HepG2 (cell line): ENCODE measurements around the gene GNA14. TPM values are rescaled to one million over a fixed set of nuclear protein-coding genes. Genes with fewer than 3 reads are reported as not detected.

Experiments
- AHR ChIP-seq: IDR thresholded peaks from 2 replicates; pipeline ENCODE4 v1.6.1; 2018; ENCODE audit warnings: missing genetic modification reagents, missing compliant biosample characterization
- HCFC1 ChIP-seq: fragments of 150-350 bp; IDR thresholded peaks from 2 replicates; pipeline ENCODE4 v1.6.1; 2014; ENCODE audit warnings: low read depth, low read length
- KLF6 ChIP-seq: IDR thresholded peaks from 2 replicates; pipeline ENCODE4 v1.8.0; 2016; ENCODE audit warnings: missing biosample characterization, missing genetic modification reagents
- RFXAP ChIP-seq: sonication (generic); formaldehyde crosslinking; IDR thresholded peaks from 2 replicates; pipeline ENCODE4 v1.4.0; 2020; ENCODE audit warnings: missing genetic modification reagents, borderline replicate concordance
- SCMH1 ChIP-seq: sonication (generic); formaldehyde crosslinking; IDR thresholded peaks from 2 replicates; pipeline ENCODE4 v1.9.0; 2021; ENCODE audit warnings: missing genetic modification reagents, mild to moderate bottlenecking, borderline replicate concordance
- ZBTB21 ChIP-seq: sonication (generic); formaldehyde crosslinking; IDR thresholded peaks from 2 replicates; pipeline ENCODE4 v1.4.0; 2020; ENCODE audit warnings: missing genetic modification reagents
- ZNF446 ChIP-seq: sonication (generic); formaldehyde crosslinking; IDR thresholded peaks from 2 replicates; pipeline ENCODE4 v1.5.0; 2020; ENCODE audit warnings: mild to moderate bottlenecking, missing genetic modification reagents
- polyA plus RNA-seq, 8 experiments: library from polyadenylated mRNA; depleted of rRNA in 3 of 8; stranded (reverse) in 7 of 8; unstranded in 1 of 8; fragments of >200 nt; fragmentation: Illumina TruSeq in 4 of 8; extraction: Trizol in 4 of 8; gene quantifications; 2 replicates each; pipeline versions ENCODE4 v1.2.1 to v1.2.3, GENCODE V29; 2011 to 2016; ENCODE audit warnings: low read depth in 4 of 8, missing spikeins in 1 of 8, mixed read lengths in 1 of 8; ENCODE audit not compliant: insufficient read depth in 1 of 8
- total RNA-seq, 5 experiments: library from RNA; depleted of rRNA; stranded (reverse); fragments of >200 nt; fragmentation: Illumina TruSeq; extraction: Trizol; gene quantifications; 2 replicates each; pipeline ENCODE4 v1.2.3, GENCODE V29; 2016; ENCODE audit warnings: low read depth in 1 of 5
- TF ChIP-seq, protein P1 (sequence below): sonication (generic); formaldehyde crosslinking; IDR thresholded peaks from 2 replicates; pipeline ENCODE4 v1.4.0; 2020; ENCODE audit warnings: missing genetic modification reagents, mild to moderate bottlenecking, borderline replicate concordance
- TF ChIP-seq, protein P2 (sequence below): sonication (generic); formaldehyde crosslinking; IDR thresholded peaks from 2 replicates; pipeline ENCODE4 v1.4.0; 2020; ENCODE audit warnings: missing genetic modification reagents

Gene GNA14
- total and polyA plus RNA-seq, 2 of the 13 experiments (the other 11 are each of a cell fraction or from before 2014, with no cell fraction given) = not detected

DNA sequence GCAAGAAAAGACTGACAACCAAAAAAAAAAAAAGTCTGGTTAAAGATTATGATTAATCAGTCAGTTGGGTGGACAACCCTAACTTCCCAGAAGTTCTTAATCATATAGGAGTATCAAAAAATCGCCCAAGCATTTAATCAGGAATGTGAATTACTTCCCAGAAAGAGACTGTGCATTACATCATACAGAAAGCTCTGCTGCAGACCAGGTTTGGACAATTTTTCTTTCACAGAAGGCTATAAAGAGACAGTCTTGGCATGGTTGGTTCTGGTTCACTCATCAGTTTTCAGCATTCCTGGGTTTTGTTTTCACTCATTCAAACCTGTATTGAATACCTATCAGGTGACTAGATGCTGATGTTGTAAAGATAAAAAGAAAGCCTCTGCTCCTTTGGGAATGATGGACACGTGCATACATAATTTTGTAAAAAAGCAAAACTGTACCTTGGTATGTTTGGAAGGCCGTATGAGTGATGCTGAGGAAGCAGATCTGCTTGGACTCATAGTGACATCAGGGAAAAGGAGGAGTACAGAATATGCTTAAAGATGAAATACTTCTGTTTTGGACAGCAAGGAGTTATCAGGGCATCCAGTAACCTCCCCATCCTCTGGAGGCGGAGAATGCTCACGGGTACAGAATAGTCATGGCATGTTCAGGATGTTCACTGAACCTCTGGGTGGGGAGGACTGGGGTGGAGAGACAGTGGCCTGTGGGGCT, 178.4 kb downstream of the GNA14 start (continued):
- TF ChIP-seq, protein P1, sequence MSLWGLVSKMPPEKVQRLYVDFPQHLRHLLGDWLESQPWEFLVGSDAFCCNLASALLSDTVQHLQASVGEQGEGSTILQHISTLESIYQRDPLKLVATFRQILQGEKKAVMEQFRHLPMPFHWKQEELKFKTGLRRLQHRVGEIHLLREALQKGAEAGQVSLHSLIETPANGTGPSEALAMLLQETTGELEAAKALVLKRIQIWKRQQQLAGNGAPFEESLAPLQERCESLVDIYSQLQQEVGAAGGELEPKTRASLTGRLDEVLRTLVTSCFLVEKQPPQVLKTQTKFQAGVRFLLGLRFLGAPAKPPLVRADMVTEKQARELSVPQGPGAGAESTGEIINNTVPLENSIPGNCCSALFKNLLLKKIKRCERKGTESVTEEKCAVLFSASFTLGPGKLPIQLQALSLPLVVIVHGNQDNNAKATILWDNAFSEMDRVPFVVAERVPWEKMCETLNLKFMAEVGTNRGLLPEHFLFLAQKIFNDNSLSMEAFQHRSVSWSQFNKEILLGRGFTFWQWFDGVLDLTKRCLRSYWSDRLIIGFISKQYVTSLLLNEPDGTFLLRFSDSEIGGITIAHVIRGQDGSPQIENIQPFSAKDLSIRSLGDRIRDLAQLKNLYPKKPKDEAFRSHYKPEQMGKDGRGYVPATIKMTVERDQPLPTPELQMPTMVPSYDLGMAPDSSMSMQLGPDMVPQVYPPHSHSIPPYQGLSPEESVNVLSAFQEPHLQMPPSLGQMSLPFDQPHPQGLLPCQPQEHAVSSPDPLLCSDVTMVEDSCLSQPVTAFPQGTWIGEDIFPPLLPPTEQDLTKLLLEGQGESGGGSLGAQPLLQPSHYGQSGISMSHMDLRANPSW (CRISPR knock-in tag) = no peak
- TF ChIP-seq HCFC1 = no peak
- TF ChIP-seq SCMH1 (CRISPR knock-in tag) = no peak
- no peak for TF ChIP-seq KLF6
- no peak for TF ChIP-seq RFXAP (CRISPR knock-in tag)
- no peak for TF ChIP-seq ZNF446 (CRISPR knock-in tag)
- TF ChIP-seq, protein P2, sequence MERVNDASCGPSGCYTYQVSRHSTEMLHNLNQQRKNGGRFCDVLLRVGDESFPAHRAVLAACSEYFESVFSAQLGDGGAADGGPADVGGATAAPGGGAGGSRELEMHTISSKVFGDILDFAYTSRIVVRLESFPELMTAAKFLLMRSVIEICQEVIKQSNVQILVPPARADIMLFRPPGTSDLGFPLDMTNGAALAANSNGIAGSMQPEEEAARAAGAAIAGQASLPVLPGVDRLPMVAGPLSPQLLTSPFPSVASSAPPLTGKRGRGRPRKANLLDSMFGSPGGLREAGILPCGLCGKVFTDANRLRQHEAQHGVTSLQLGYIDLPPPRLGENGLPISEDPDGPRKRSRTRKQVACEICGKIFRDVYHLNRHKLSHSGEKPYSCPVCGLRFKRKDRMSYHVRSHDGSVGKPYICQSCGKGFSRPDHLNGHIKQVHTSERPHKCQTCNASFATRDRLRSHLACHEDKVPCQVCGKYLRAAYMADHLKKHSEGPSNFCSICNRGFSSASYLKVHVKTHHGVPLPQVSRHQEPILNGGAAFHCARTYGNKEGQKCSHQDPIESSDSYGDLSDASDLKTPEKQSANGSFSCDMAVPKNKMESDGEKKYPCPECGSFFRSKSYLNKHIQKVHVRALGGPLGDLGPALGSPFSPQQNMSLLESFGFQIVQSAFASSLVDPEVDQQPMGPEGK (CRISPR knock-in tag) = no peak
- no peak for TF ChIP-seq AHR
- no peak for TF ChIP-seq ZBTB21
